Cardiac muscle cell (in vitro differentiated cells and primary cell): ENCODE data around the gene SLC1A4. TPM values are rescaled to one million over a fixed set of nuclear protein-coding genes. Genes with fewer than 3 reads are reported as not detected.
A peak's percentile ranks its signal among the peaks of the same experiment; 100 is the strongest.

Experiments used
- DNase-seq, 2 donors: peaks; one replicate each; pipeline versions ENCODE4 v3.0.0 to v3.0.0-alpha.2; 2010 to 2017; ENCODE audit warnings: low read depth in 1 of 2, low spot score in 1 of 2
- H3K27ac ChIP-seq: fragments of 200-600 bp; sonication (generic); 2 replicates; pipeline ENCODE4 v1.5.1; 2016
- H3K27me3 ChIP-seq: fragments of 200-600 bp; sonication (generic); 2 replicates; pipeline ENCODE4 v1.6.0; 2016; ENCODE audit warnings: control low read depth
- H3K36me3 ChIP-seq: fragments of 200-600 bp; sonication (generic); 2 replicates; pipeline ENCODE4 v1.5.1; 2016; ENCODE audit warnings: control low read depth
- H3K4me1 ChIP-seq: fragments of 200-600 bp; sonication (generic); 2 replicates; pipeline ENCODE4 v1.8.1; 2017; ENCODE audit warnings: low read depth, mild to moderate bottlenecking, mixed run types
- H3K4me3 ChIP-seq: fragments of 200-600 bp; sonication (generic); 2 replicates; pipeline ENCODE4 v1.5.1; 2016; ENCODE audit warnings: mild to moderate bottlenecking
- H3K9me3 ChIP-seq: fragments of 200-600 bp; sonication (generic); 2 replicates; pipeline ENCODE4 v1.5.1; 2017; ENCODE audit warnings: low read depth, mild to moderate bottlenecking, control low read depth
- CTCF ChIP-seq: IDR thresholded peaks from 2 replicates; pipeline ENCODE4 v1.5.1; 2012; ENCODE audit warnings: low read depth, mild to moderate bottlenecking, low read length
- polyA plus RNA-seq: library from polyadenylated mRNA; unstranded; fragments of >200 nt; fragmentation: Nextera tagmentation; extraction: Ambion mirVana; gene quantifications from 2 replicates; pipeline ENCODE4 v1.2.1, GENCODE V29; 2016
- total RNA-seq: library from RNA; depleted of rRNA; stranded (reverse); fragments of >200 nt; gene quantifications from 2 replicates; pipeline ENCODE4 v1.2.3, GENCODE V29; 2016

Gene SLC1A4
- total and polyA plus RNA-seq, 2 experiments from 2014 or later, result 31.7 to 37.1 TPM

DNA sequence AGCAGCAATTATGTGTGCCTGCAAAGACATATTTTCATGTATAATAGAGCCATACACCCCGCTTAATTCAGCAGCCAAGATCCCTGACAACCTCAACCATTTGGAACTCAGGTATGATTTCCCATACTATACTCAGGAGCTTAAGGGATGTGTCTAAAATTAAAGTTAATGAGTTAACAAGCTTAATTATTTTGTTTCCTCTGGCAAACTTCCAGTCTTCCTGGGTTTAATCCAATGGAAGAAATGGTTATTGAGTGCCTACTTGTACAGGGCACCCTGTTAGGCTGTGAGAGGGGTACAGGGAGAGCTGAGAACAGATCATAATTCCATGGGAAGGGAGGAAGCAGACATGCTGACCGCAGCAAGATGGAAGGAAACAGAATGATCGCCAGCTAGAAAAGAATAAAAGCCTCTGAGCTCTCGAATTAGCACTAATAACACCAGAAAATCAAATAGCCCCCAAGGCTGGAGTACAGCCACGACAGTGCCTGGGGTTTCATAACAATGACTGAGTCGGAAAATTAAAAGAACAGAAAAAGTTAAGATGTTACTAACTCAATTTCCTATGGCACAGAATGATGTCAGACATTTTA is 46.2 kb downstream of the SLC1A4 start:
- Histone ChIP-seq H3K27me3 (no peaks in the 10 kb centered on the region), H3K36me3 (no peaks in the 10 kb centered on the region), H3K9me3 (no peaks in the 10 kb centered on the region), H3K27ac (no peak overlapping the region), H3K4me1 (peaks cover 11% of the 10 kb centered on the region), H3K4me3 (no peak overlapping the region)
- TF ChIP-seq CTCF, result no peak
- DNase-seq, result no peak

DNA sequence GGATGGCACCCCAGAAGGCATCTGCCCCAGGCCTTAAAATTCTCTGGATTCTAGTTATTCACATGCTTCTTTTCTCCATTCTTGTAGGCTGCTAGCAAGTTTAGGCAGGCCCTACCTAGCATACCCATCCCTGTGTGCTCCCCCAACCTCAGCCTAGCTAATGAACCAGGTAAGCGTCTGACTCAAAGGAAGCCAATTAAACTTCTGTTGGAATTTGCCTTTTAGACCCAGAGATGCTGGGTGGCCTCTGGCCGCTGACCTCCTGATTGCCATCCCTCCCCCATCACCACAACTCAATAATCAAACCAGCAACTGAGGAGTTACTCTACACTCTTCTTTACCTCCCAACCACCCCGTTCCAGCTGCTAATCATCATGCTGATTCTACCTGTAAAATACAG is 48.0 kb downstream of the SLC1A4 start:
- H3K27ac ChIP-seq, result no peak overlapping the region
- H3K27me3 ChIP-seq, result no peaks in the 10 kb centered on the region
- peaks cover 5% of the 10 kb centered on the region for H3K4me1 ChIP-seq
- no peak for DNase-seq
- no peak overlapping the region for H3K4me3 ChIP-seq
- no peak for TF ChIP-seq CTCF
- H3K9me3 ChIP-seq, result no peaks in the 10 kb centered on the region
- no peaks in the 10 kb centered on the region for H3K36me3 ChIP-seq

GRCh38 chr2:65039640-65040039 is 50.4 kb downstream of the SLC1A4 start:
- H3K4me3 ChIP-seq, result no peak overlapping the region
- no peaks in the 10 kb centered on the region for H3K4me1 ChIP-seq
- H3K27me3 ChIP-seq, result no peaks in the 10 kb centered on the region
- DNase-seq, result no peak
- H3K36me3 ChIP-seq, result no peaks in the 10 kb centered on the region
- no peak overlapping the region for H3K27ac ChIP-seq
- no peak for TF ChIP-seq CTCF
- no peaks in the 10 kb centered on the region for H3K9me3 ChIP-seq

DNA sequence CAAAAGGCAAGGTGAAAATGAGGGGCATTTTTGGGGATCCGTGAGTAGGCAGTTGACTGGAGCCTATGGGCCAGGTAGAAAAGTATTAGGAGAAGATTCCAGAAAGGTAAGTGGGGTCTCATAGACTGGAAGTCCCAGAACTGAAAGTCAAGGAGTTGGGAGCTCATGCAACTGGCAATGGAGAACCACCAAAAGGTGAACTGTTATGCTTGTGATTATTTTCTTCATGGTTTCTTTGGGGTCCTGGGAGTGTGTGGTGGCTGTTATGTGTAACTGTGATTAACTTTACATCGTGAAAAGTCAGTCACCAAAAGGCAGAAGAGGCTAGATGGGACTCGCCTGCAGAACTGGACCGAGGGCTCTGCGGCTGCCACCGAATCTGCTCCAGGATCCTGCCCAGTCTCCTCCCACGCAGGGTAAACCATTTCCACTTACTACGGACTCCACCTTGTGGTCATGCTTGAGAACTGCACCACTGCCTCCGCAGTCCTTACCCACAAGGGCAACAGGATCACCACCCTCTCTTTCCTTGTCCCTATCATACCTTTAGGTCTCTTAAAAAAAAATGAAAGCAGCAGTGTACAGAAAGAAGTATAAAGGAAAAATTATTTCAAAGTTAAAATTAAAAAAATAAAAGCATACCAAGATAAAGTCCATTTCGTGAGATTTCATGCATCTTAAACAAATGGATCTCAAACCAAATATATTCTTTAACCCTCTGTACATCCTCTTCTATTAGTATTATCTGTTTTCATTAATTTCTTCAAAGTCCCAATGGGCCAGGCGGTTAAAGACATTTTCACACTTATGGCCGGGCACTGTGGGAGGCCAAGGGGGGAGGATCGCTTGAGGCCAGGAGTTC is 51.4 kb downstream of the SLC1A4 start:
- TF ChIP-seq CTCF, result peak; percentile 96
- no peak overlapping the region for H3K27ac ChIP-seq

GRCh38 chr2:65043001-65043400 is 53.8 kb downstream of the SLC1A4 start:
- Histone ChIP-seq H3K27ac (no peak overlapping the region), H3K27me3 (no peaks in the 10 kb centered on the region), H3K4me1 (no peaks in the 10 kb centered on the region), H3K4me3 (no peak overlapping the region), H3K36me3 (no peaks in the 10 kb centered on the region), H3K9me3 (no peaks in the 10 kb centered on the region)
- no peak for TF ChIP-seq CTCF
- DNase-seq, result no peak

More for the DNA sequence above, 51.4 kb downstream of the SLC1A4 start:
- no peaks in the 10 kb centered on the region for H3K27me3 ChIP-seq
- H3K4me1 ChIP-seq, result no peaks in the 10 kb centered on the region
- no peak overlapping the region for H3K4me3 ChIP-seq
- peak; percentile 85 to 91 for DNase-seq
- H3K36me3 ChIP-seq, result no peaks in the 10 kb centered on the region
- no peaks in the 10 kb centered on the region for H3K9me3 ChIP-seq
